Heart left ventricle (tissue), 16 donors: Measurements from ENCODE around the gene GPX5. TPM values are rescaled to one million over a fixed set of nuclear protein-coding genes. Genes with fewer than 3 reads are reported as not detected.

Experiments used
- ATAC-seq, 4 donors: fragments of 200-7000 bp; cut with Tn5 transposase; one replicate each; pipeline ENCODE4 v1.9.1; 2020 to 2022; ENCODE audit warnings: moderate library complexity in 4 of 4, mild to moderate bottlenecking in 3 of 4, moderate number of reproducible peaks in 1 of 4
- DNase-seq, 5 donors: peaks; one replicate each; pipeline ENCODE4 v3.0.0-alpha.2; 2020
- H3K27ac ChIP-seq, 12 donors: fragments of 200-600 bp; sonication (generic) in 4 of 12; one replicate each; pipeline versions ENCODE4 v1.5.0 to v1.8.0; 2016 to 2022; ENCODE audit warnings: mild to moderate bottlenecking in 2 of 12
- H3K27me3 ChIP-seq, 9 donors: fragments of 200-600 bp; sonication (generic) in 2 of 9; one replicate each; pipeline versions ENCODE4 v1.5.1 to v1.8.0; 2016 to 2022; ENCODE audit warnings: mild to moderate bottlenecking in 3 of 9
- H3K36me3 ChIP-seq, 9 donors: fragments of 200-600 bp; sonication (generic) in 2 of 9; one replicate each; pipeline versions ENCODE4 v1.5.0 to v1.8.0; 2018 to 2022; ENCODE audit warnings: mild to moderate bottlenecking in 2 of 9
- H3K4me1 ChIP-seq, 12 donors: fragments of 200-600 bp; sonication (generic) in 4 of 12; one replicate each; pipeline versions ENCODE4 v1.5.0 to v1.8.0; 2016 to 2022; ENCODE audit warnings: mild to moderate bottlenecking in 3 of 12
- H3K4me3 ChIP-seq, 12 donors: fragments of 200-600 bp; sonication (generic) in 4 of 12; one replicate each; pipeline versions ENCODE4 v1.5.0 to v1.8.0; 2017 to 2022; ENCODE audit warnings: mild to moderate bottlenecking in 9 of 12, moderate library complexity in 4 of 12
- H3K9me3 ChIP-seq, 12 donors: fragments of 200-600 bp; sonication (generic) in 4 of 12; one replicate each; pipeline versions ENCODE4 v1.5.0 to v1.8.0; 2016 to 2022; ENCODE audit warnings: mild to moderate bottlenecking in 1 of 12
- POLR2A ChIP-seq, 2 donors: fragments of 450-650 bp; IDR thresholded peaks; one replicate each; pipeline ENCODE4 v1.6.1; 2017; ENCODE audit warnings: antibody characterized with exemption in 2 of 2, mild to moderate bottlenecking in 2 of 2, moderate library complexity in 2 of 2
- WGBS, 4 donors: extraction: QIAGEN DNeasy Blood & Tissue Kit in 2 of 4; methylation state at CpG; one replicate each; pipeline versions ENCODE4 v1.1.5 to v1.1.7; 2013 to 2018; 5-methylcytosine and 5-hydroxymethylcytosine counted together
- intact Hi-C, 10 donors: fragments of 100-400 bp; cut with DNase I; formaldehyde crosslinking; loops; one replicate each; pipeline versions ENCODE4 v1.11.1 to v1.14.2; 2022
- polyA plus RNA-seq, 2 donors: library from polyadenylated mRNA; stranded (reverse); fragments of 200-250 nt; gene quantifications; one replicate each; pipeline ENCODE4 v1.2.3, GENCODE V29; 2013
- total RNA-seq, 9 donors: library from RNA; depleted of rRNA in 2 of 9; stranded (reverse); fragments of >200 nt in 2 of 9; fragmentation: NEBNext Ultra II Directional in 3 of 9; extraction: Animal tissue kit (Norgen Biotek cat#: 25700) in 3 of 9; gene quantifications; one replicate each; pipeline versions ENCODE4 v1.1.0 to v1.2.4, GENCODE V29; 2016 to 2023
- TF ChIP-seq, protein P1 (sequence below), 12 donors: fragments of 200-600 bp; sonication (generic) in 4 of 12; IDR thresholded peaks; one replicate each; pipeline versions ENCODE4 v1.5.0 to v1.8.0; 2018 to 2022; ENCODE audit warnings: antibody characterized with exemption in 12 of 12, mild to moderate bottlenecking in 5 of 12
- donor health status: ischemic (EF 13 %, LVEDD 7.1; RV severe dilation, severe dysfunction).
- donor health status: healthy with polysubstance abuse.
- donor health status: DM: no; HTN: yes; CAD: no.
- donor health status: DM: no; HTN: no; CAD: no.
- donor health status: ischemic (EF 25% LVEDD 6.9; RV normal size, moderate dysfunction).
- donor health status: ischemic (EF 25% LVEDD 5.7; RV mildly dilated, moderate dysfunction).
- donor health status: healthy.
- donor health status: DM: yes; HTN: yes; CAD: no.
- donor health status: ischemic (EF 35%, LVEDD 5.7; RV mildly dilated, moderate dysfunction).
- donor health status: nonischemic (EF 11% LVEDD 7.7; RV severe dilation, severe dysfunction).
- donor health status: DM: yes; HTN: yes; CAD: no.
- donor health status: PGD.
- donor health status: ischemic (EF 29% LVEDD 5.4; RV normal size, mild dysfunction).
- donor health status: nonischemic (EF 23%, LVEDD 6.1; RV moderate dilation, normal function).

The GPX5 gene
- total and polyA plus RNA-seq, 11 donors, result not detected

DNA sequence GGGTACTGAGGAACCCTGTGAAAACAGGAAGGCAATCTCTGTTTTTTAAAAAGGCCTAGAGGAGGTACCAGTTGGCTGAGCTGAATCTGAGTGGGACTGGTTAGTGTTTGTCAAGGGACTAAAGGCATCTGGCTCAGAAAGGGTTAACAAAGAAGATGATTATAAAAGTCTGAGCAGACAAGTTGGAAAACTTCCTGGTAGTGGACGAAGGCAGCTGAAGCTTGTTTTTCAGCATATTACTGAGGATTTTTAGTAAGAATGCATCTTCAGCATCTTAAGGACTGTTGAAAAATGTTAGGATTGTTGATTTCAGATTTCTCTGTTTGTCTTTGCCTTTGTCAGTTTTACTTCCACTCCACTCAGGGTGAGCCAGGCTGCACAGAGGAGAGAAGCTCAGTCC is 5.1 kb downstream of the GPX5 start:
- TF ChIP-seq, protein P1, sequence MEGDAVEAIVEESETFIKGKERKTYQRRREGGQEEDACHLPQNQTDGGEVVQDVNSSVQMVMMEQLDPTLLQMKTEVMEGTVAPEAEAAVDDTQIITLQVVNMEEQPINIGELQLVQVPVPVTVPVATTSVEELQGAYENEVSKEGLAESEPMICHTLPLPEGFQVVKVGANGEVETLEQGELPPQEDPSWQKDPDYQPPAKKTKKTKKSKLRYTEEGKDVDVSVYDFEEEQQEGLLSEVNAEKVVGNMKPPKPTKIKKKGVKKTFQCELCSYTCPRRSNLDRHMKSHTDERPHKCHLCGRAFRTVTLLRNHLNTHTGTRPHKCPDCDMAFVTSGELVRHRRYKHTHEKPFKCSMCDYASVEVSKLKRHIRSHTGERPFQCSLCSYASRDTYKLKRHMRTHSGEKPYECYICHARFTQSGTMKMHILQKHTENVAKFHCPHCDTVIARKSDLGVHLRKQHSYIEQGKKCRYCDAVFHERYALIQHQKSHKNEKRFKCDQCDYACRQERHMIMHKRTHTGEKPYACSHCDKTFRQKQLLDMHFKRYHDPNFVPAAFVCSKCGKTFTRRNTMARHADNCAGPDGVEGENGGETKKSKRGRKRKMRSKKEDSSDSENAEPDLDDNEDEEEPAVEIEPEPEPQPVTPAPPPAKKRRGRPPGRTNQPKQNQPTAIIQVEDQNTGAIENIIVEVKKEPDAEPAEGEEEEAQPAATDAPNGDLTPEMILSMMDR (IDR thresholded peaks at IDR 0.05), result no peak
- TF ChIP-seq POLR2A (IDR thresholded peaks at IDR 0.05), result no peak
- H3K27me3 ChIP-seq, result peaks cover 0 to 60% (median 5%) of the 10 kb centered on the region in 9 donors
- H3K27ac ChIP-seq, result no peak overlapping the region
- no peak overlapping the region for H3K4me3 ChIP-seq
- no peaks in the 10 kb centered on the region for H3K36me3 ChIP-seq
- no peaks in the 10 kb centered on the region for H3K9me3 ChIP-seq
- no peak for ATAC-seq
- no peak for DNase-seq
- no peaks in the 10 kb centered on the region for H3K4me1 ChIP-seq
- 11 to 28% (median 21%) methylated on average over 1 of the region's 1 CpG for WGBS, 4 donors
- intact Hi-C loops, result no loop called here

DNA sequence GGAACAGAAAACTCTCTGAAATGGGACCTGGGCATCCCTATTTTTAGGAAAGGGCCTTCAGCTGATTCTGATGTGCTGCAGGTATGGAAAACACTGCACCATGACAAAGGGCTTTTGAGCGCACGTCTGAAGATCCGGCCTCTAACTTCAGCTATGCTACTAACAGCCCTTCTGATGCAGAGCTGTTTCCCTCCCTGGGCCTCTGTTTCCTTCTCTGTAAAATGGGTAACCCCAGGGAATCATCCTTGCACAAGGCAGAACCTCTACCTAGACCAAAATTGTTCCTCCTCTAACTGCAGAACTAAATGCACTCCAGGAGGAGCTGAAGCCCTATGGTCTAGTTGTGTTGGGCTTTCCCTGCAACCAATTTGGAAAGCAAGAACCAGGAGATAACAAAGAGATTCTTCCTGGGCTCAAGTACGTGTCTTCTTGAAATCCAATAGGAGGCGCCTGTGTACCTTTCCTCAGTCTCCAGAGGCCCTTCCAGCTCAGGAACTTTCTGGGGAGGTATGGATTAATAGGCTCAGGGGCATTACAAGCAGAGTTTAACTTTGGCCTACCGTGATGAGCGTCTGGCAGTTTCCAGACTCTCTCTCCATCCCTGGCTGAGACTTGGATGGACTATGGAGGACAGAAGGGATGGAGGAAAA is 5.9 kb downstream of the GPX5 start:
- ATAC-seq, result no peak
- WGBS, 4 donors, result 44 to 70% (median 63%) methylated on average over 7 of the region's 7 CpGs

DNA sequence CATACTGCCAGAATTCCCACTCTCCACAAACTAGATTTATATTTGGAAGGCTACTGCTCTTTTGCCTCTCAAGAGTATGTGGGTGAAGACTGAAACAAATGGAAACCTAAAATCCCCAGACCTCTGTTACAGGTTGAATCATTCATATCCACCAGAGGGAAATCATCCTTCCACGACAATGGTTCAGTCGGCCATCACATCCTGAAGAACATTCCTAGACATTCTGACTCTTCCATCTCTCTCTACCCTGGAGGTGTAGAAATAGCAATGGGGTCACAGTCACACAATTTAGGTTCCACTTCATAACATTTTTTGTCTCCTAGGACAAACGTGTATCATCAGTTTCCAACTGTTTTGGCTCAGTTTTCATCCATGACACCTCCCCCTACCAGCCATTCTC is 8.6 kb downstream of the GPX5 start:
- ATAC-seq, result no peak
- H3K27me3 ChIP-seq, result peaks cover 3 to 76% (median 17%) of the 10 kb centered on the region in 9 donors
- intact Hi-C loops, result no loop called here

More for the DNA sequence above, 5.9 kb downstream of the GPX5 start:
- Histone ChIP-seq H3K27me3 (peaks cover 0 to 58% (median 6%) of the 10 kb centered on the region in 9 donors), H3K4me3 (no peak overlapping the region), H3K36me3 (no peaks in the 10 kb centered on the region), H3K4me1 (no peaks in the 10 kb centered on the region), H3K27ac (no peak overlapping the region), H3K9me3 (no peaks in the 10 kb centered on the region)
- DNase-seq, result no peak
- TF ChIP-seq, protein P1 (IDR thresholded peaks at IDR 0.05), result no peak
- TF ChIP-seq POLR2A (IDR thresholded peaks at IDR 0.05), result no peak
- intact Hi-C loops, result no loop called here

DNA sequence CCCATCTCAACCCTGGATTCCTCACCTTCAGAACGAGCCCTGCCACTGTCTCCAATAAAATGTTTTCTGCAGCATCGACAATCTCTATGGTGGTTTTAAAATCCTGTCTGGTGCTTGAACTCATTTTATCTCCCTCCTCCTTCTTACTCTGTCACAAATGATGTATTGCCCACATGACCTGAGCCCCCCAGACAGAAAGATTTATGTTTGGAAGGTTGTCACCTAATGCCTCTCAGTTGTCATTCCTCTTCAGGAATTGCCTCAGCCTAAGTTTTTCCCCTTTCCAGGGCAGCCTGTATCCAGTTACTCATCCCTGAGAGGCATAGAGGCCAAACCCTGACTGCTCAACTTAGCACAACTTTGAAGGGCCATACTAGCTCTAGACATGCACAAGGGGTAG is 9.2 kb downstream of the GPX5 start:
- no peak for TF ChIP-seq POLR2A (IDR thresholded peaks at IDR 0.05)
- TF ChIP-seq, protein P1 (IDR thresholded peaks at IDR 0.05), result no peak
- 41 to 60% (median 54%) methylated on average over 2 of the region's 2 CpGs for WGBS, 4 donors
- Histone ChIP-seq H3K9me3 (no peaks in the 10 kb centered on the region), H3K4me3 (no peak overlapping the region), H3K36me3 (no peaks in the 10 kb centered on the region), H3K27ac (no peak overlapping the region), H3K4me1 (no peaks in the 10 kb centered on the region), H3K27me3 (peaks cover 3 to 75% (median 13%) of the 10 kb centered on the region in 9 donors)
- intact Hi-C loops, result no loop called here
- ATAC-seq, result no peak
- no peak for DNase-seq

More for the DNA sequence above, 8.6 kb downstream of the GPX5 start:
- H3K27ac ChIP-seq, result no peak overlapping the region
- WGBS, 4 donors, result 63 to 79% (median 69%) methylated on average over 3 of the region's 3 CpGs
- no peaks in the 10 kb centered on the region for H3K4me1 ChIP-seq
- H3K36me3 ChIP-seq, result no peaks in the 10 kb centered on the region
- H3K4me3 ChIP-seq, result no peak overlapping the region
- no peak for TF ChIP-seq POLR2A (IDR thresholded peaks at IDR 0.05)
- TF ChIP-seq, protein P1 (IDR thresholded peaks at IDR 0.05), result no peak
- no peak for DNase-seq
- no peaks in the 10 kb centered on the region for H3K9me3 ChIP-seq
